HG03095 (cell line): ENCODE data around the gene NUP42.
"Not testable (repeated sequence)": the region's sequence is repeated elsewhere in the genome, so short reads cannot be mapped to it uniquely, and the experiment has no call there.

ENCODE experiments used
- ATAC-seq: cut with Tn5 transposase; IDR thresholded peaks from one replicate; pipeline ENCODE4 v1.9.1; 2021; ENCODE audit warnings: moderate library complexity; ENCODE audit not compliant: unreplicated experiment

NUP42 gene

GRCh38 chr7:23181684-23182553, at the start of gene NUP42:
NUP42 (plus strand) TSS chr7:23182048; CDS start chr7:23182086, 38 bp downstream.
- peak; percentile 98 for ATAC-seq

- no peak for ATAC-seq
Measured at GRCh38 chr7:23133797-23134196, 48.1 kb upstream of the NUP42 start.

GRCh38 chr7:23135755-23136154, 46.1 kb upstream of the NUP42 start:
- ATAC-seq, result no peak

- no peak for ATAC-seq
Measured at GRCh38 chr7:23136216-23136615, 45.6 kb upstream of the NUP42 start.

GRCh38 chr7:23157679-23158078, 24.2 kb upstream of the NUP42 start:
- no peak for ATAC-seq

GRCh38 chr7:23158546-23158945, 23.3 kb upstream of the NUP42 start:
- no peak for ATAC-seq

- no peak for ATAC-seq
Measured at GRCh38 chr7:23161482-23161881, 20.4 kb upstream of the NUP42 start.

- no peak for ATAC-seq
Measured at GRCh38 chr7:23164846-23165245, 17.0 kb upstream of the NUP42 start.

GRCh38 chr7:23165316-23165715, 16.5 kb upstream of the NUP42 start:
- ATAC-seq, result no peak

- no peak for ATAC-seq
Measured at GRCh38 chr7:23167691-23168090, 14.2 kb upstream of the NUP42 start.

- no peak for ATAC-seq
Measured at GRCh38 chr7:23168111-23168885, 13.6 kb upstream of the NUP42 start.

- ATAC-seq, result no peak
Measured at GRCh38 chr7:23175938-23176337, 5.9 kb upstream of the NUP42 start.

GRCh38 chr7:23183279-23184012, 1.6 kb downstream of the NUP42 start:
- no peak for ATAC-seq

GRCh38 chr7:23184291-23184690, 2.4 kb downstream of the NUP42 start:
- no peak for ATAC-seq

GRCh38 chr7:23184709-23185359, 3.0 kb downstream of the NUP42 start:
- no peak for ATAC-seq

- ATAC-seq, result no peak
Measured at GRCh38 chr7:23185980-23186379, 4.1 kb downstream of the NUP42 start.

- ATAC-seq, result no peak
Measured at GRCh38 chr7:23191022-23191421, 9.2 kb downstream of the NUP42 start.

GRCh38 chr7:23193650-23194227, 11.9 kb downstream of the NUP42 start:
- not testable (repeated sequence) for ATAC-seq

- no peak for ATAC-seq
Measured at GRCh38 chr7:23196306-23196705, 14.5 kb downstream of the NUP42 start.

- ATAC-seq, result not testable (repeated sequence)
Measured at GRCh38 chr7:23197745-23198144, 15.9 kb downstream of the NUP42 start.
